HCT116 (cell line): Measurements from ENCODE around the gene WASF2. TPM values are rescaled to one million over a fixed set of nuclear protein-coding genes. Genes with fewer than 3 reads are reported as not detected.

Experiments
- ATAC-seq: fragments of 200-7000 bp; cut with Tn5 transposase; 2 replicates; pipeline ENCODE4 v1.9.1; 2020; ENCODE audit warnings: mild to moderate bottlenecking, moderate library complexity
- BruUV-seq: library from RNA; stranded (reverse); fragments of 400-500 nt; replicated peaks from 2 replicates; lab custom pipeline; 2021; lab: Mats Ljungman, UMichigan
- CTCF ChIA-PET: fragments of 300-600 bp; sonication (Branson Sonifier 250); formaldehyde crosslinking; loops from one replicate; lab custom pipeline; 2021; ENCODE audit warnings: antibody characterized with exemption; lab: Charles Lee
- POLR2A ChIA-PET: fragments of 300-600, 350-600 bp; sonication (Branson Sonifier 250); formaldehyde crosslinking; loops from one replicate; lab custom pipeline; 2021; ENCODE audit warnings: antibody characterized with exemption; lab: Charles Lee
- RAD21 ChIA-PET, 2 experiments: fragments of 300-600 bp; sonication (Branson Sonifier 250); formaldehyde crosslinking; loops; one replicate each; lab custom pipeline; 2023; ENCODE audit warnings: low total read pairs in 2 of 2; ENCODE audit not compliant: uncharacterized antibody in 2 of 2, unreplicated experiment in 2 of 2, low non-redundant PET in 1 of 2; lab: Charles Lee
- DNase-seq: peaks from one replicate; pipeline ENCODE4 v3.0.0-alpha.2; 2010; ENCODE audit warnings: low read depth, low spot score
- H2AFZ ChIP-seq: fragments of 200-600 bp; shearing (Covaris generic), sonication (generic); 2 replicates; pipeline ENCODE4 v1.6.1; 2017; ENCODE audit warnings: low read depth, mixed run types, mixed read lengths, antibody characterized with exemption, low read length; ENCODE audit not compliant: poor library complexity, severe bottlenecking
- H3K27ac ChIP-seq: 2 replicates; pipeline ENCODE4 v1.5.1; 2012; ENCODE audit warnings: low read depth, low read length
- H3K27me3 ChIP-seq: fragments of 200-600 bp; sonication (generic); 2 replicates; pipeline ENCODE4 v1.6.1; 2016; ENCODE audit warnings: mixed run types, low read length, mixed read lengths; ENCODE audit not compliant: insufficient read depth
- H3K36me3 ChIP-seq, 2 experiments: fragments of 200-500 bp in 1 of 2; fragments of 200-600 bp in 1 of 2; sonication (Bioruptor generic) in 1 of 2; sonication (generic) in 1 of 2; 2 replicates each; pipeline versions ENCODE4 v1.5.1 to v1.6.1; 2014 to 2016; ENCODE audit warnings: low read length in 2 of 2, inconsistent platforms in 1 of 2, mixed read lengths in 1 of 2, mixed run types in 1 of 2; ENCODE audit not compliant: insufficient read depth in 2 of 2, control insufficient read depth in 1 of 2
- H3K4me1 ChIP-seq, 2 experiments: fragments of 200-600 bp in 1 of 2; sonication (generic) in 1 of 2; 2 replicates each; pipeline versions ENCODE4 v1.5.1 to v1.6.1; 2012 to 2017; ENCODE audit warnings: low read length in 2 of 2, inconsistent platforms in 1 of 2, mild to moderate bottlenecking in 1 of 2, mixed read lengths in 1 of 2, mixed run types in 1 of 2, moderate library complexity in 1 of 2; ENCODE audit not compliant: insufficient read depth in 2 of 2, control insufficient read depth in 1 of 2
- H3K4me2 ChIP-seq: fragments of 200-600 bp; sonication (generic); 2 replicates; pipeline ENCODE4 v1.6.1; 2017; ENCODE audit warnings: mixed run types, low read length, mixed read lengths
- H3K4me3 ChIP-seq, 2 experiments: fragments of 200-600 bp in 1 of 2; sonication (generic) in 1 of 2; replicated peaks in 1 of 2; 2 replicates each; pipeline ENCODE4 v1.5.1; 2011 to 2016; ENCODE audit warnings: low read length in 2 of 2, control low read depth in 1 of 2, low read depth in 1 of 2, mild to moderate bottlenecking in 1 of 2, mixed read lengths in 1 of 2, mixed run types in 1 of 2
- H3K79me2 ChIP-seq: fragments of 200-600 bp; sonication (generic); 2 replicates; pipeline ENCODE4 v1.6.1; 2017; ENCODE audit warnings: mild to moderate bottlenecking, mixed run types, low read length, moderate library complexity, mixed read lengths; ENCODE audit not compliant: insufficient read depth
- H3K9ac ChIP-seq: fragments of 200-600 bp; sonication (generic); 2 replicates; pipeline ENCODE4 v1.6.1; 2016; ENCODE audit warnings: low read length, mixed read lengths
- H3K9me2 ChIP-seq: fragments of 200-600 bp; sonication (generic), shearing (Covaris generic); 2 replicates; pipeline ENCODE4 v1.6.1; 2017; ENCODE audit warnings: mixed run types, mild to moderate bottlenecking, moderate library complexity; ENCODE audit not compliant: insufficient read depth
- H3K9me3 ChIP-seq, 2 experiments: fragments of 200-500 bp in 1 of 2; fragments of 200-600 bp in 1 of 2; sonication (Bioruptor generic) in 1 of 2; sonication (generic) in 1 of 2; 2 replicates each; pipeline ENCODE4 v1.6.1; 2014 to 2017; ENCODE audit warnings: low read length in 2 of 2, mixed read lengths in 2 of 2, inconsistent platforms in 1 of 2, low read depth in 1 of 2, mild to moderate bottlenecking in 1 of 2, mixed run types in 1 of 2, moderate library complexity in 1 of 2; ENCODE audit not compliant: control insufficient read depth in 1 of 2, insufficient read depth in 1 of 2
- H4K20me1 ChIP-seq: fragments of 200-600 bp; sonication (generic), shearing (Covaris generic); 2 replicates; pipeline ENCODE4 v1.6.1; 2017; ENCODE audit warnings: mixed run types, mild to moderate bottlenecking, moderate library complexity; ENCODE audit not compliant: insufficient read depth
- ATF3 ChIP-seq: IDR thresholded peaks from 2 replicates; pipeline ENCODE4 v1.6.1; 2012
- CBX3 ChIP-seq: IDR thresholded peaks from 2 replicates; pipeline ENCODE4 v1.6.1; 2012; ENCODE audit warnings: low read depth
- EGR1 ChIP-seq: IDR thresholded peaks from 2 replicates; pipeline ENCODE4 v1.6.1; 2012; ENCODE audit warnings: low read depth
- EZH2 ChIP-seq: fragments of 200-600 bp; sonication (generic); IDR thresholded peaks from 2 replicates; pipeline ENCODE4 v1.6.1; 2017; ENCODE audit warnings: antibody characterized with exemption, mixed run types
- EZH2phosphoT487 ChIP-seq: fragments of 200-600 bp; IDR thresholded peaks from 2 replicates; pipeline ENCODE4 v1.6.1; 2018; ENCODE audit warnings: antibody characterized with exemption, borderline replicate concordance
- JUND ChIP-seq: IDR thresholded peaks from 2 replicates; pipeline ENCODE4 v1.6.1; 2012
- POLR2A ChIP-seq: IDR thresholded peaks from 2 replicates; pipeline ENCODE4 v1.7.0; 2011; ENCODE audit warnings: borderline replicate concordance; ENCODE audit not compliant: insufficient read depth, insufficient read length; ENCODE audit errors: extremely low read depth
- POLR2AphosphoS5 ChIP-seq: IDR thresholded peaks from 2 replicates; pipeline ENCODE4 v1.6.1; 2011; ENCODE audit warnings: mild to moderate bottlenecking, low read depth, low read length, moderate library complexity
- RAD21 ChIP-seq: IDR thresholded peaks from 2 replicates; pipeline ENCODE4 v1.6.1; 2012; ENCODE audit warnings: low read depth, mild to moderate bottlenecking
- SIN3A ChIP-seq: IDR thresholded peaks from 2 replicates; pipeline ENCODE4 v1.6.1; 2012; ENCODE audit warnings: low read depth
- SRF ChIP-seq: IDR thresholded peaks from 2 replicates; pipeline ENCODE4 v1.6.1; 2012; ENCODE audit warnings: low read depth
- TCF7L2 ChIP-seq: IDR thresholded peaks from 2 replicates; pipeline ENCODE4 v1.7.0; 2011; ENCODE audit warnings: borderline replicate concordance, inconsistent platforms; ENCODE audit not compliant: insufficient read depth, insufficient read length; ENCODE audit errors: extremely low read depth
- YY1 ChIP-seq: IDR thresholded peaks from 2 replicates; pipeline ENCODE4 v1.6.1; 2011; ENCODE audit warnings: low read length, low read depth, moderate library complexity, mild to moderate bottlenecking; ENCODE audit not compliant: insufficient replicate concordance; ENCODE audit errors: extremely low read depth
- ZBTB33 ChIP-seq: IDR thresholded peaks from 2 replicates; pipeline ENCODE4 v1.6.1; 2011; ENCODE audit warnings: mild to moderate bottlenecking, low read length, moderate library complexity; ENCODE audit not compliant: insufficient replicate concordance; ENCODE audit errors: extremely low read depth
- intact Hi-C: fragments of 100-400 bp; cut with micrococcal nuclease; formaldehyde crosslinking; loops from 2 replicates; pipeline ENCODE4 v1.10.0; 2022
- total RNA-seq: library from RNA; stranded (reverse); gene quantifications from one replicate; pipeline ENCODE4 v1.2.1, GENCODE V29; 2021; ENCODE audit not compliant: unreplicated experiment
- TF ChIP-seq, protein P1 (sequence below), 3 experiments: fragments of 200-600 bp in 1 of 3; sonication (generic) in 1 of 3; IDR thresholded peaks in 2 of 3; conservative IDR thresholded peaks in 1 of 3; 2 replicates each; pipeline ENCODE4 v1.5.1; 2012 to 2017; ENCODE audit warnings: low read depth in 2 of 3, low read length in 2 of 3, antibody characterized with exemption in 1 of 3, borderline replicate concordance in 1 of 3, control low read depth in 1 of 3, mild to moderate bottlenecking in 1 of 3, mixed read lengths in 1 of 3, mixed run types in 1 of 3, moderate library complexity in 1 of 3; ENCODE audit not compliant: insufficient read depth in 1 of 3
- TF ChIP-seq, protein P2 (sequence below): IDR thresholded peaks from 2 replicates; pipeline ENCODE4 v1.6.1; 2012

WASF2 gene
- total RNA-seq, 1 experiment from 2014 or later: 111 TPM

DNA sequence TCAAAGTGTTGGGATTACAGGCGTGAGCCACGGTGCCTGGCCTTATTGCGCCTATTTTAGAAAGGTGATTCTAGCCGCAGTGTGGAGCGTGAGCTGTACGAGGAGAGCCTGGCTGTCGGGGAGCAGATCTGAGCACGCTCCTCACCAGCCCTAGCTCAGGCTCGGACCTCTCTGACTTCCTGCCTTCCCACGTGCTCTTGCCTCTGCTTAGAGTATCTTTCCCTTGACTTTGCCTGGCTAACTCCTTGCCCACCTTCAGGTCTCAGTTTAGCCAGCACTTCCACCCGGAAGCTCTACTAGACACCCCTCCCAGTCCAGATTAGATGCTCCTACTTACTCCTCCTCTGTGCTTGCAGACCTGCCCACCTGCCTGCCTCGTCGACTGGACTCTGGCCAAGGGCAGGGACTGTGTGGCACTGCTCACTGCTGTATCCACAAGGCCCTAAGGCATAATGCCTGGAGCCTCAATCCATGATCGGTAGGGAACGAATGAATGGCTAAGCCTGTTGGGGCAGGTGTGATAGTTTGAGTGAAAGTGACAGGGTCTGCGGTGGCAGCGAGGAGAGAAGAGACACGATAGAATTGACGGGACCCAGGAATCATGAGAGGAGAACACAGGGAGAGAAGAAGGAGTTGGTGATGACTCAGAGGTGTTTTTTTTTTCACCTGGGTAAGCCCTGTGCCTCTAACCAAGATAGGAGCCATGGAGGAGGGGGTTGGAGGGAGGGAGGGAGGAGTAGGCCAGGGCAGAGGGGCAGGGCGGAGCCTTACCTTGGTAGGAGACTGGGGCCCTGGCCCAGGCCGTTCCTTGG is 28.1 kb upstream of the WASF2 start:
- intact Hi-C loops: no loop called here
- H3K4me1 ChIP-seq: peaks cover 18 to 39% of the 10 kb centered on the region in 2 experiments
- no peaks in the 10 kb centered on the region for H3K9me2 ChIP-seq
- 0 out of 2 replicates have a peak overlapping the region, but pooled peaks have one; percentile 8 for H3K9ac ChIP-seq
- peak; percentile 74 for ATAC-seq
- no peak for DNase-seq
- no peak overlapping the region for H2AFZ ChIP-seq
- no peaks in the 10 kb centered on the region for H3K9me3 ChIP-seq
- no peaks in the 10 kb centered on the region for H3K79me2 ChIP-seq
- TF ChIP-seq ZBTB33 (no peak), POLR2AphosphoS5 (no peak), CBX3 (no peak), POLR2A (no peak), RAD21 (no peak), TCF7L2 (no peak), YY1 (no peak), EZH2 (no peak), SIN3A (no peak), EGR1 (no peak), ATF3 (no peak), SRF (no peak), EZH2phosphoT487 (no peak), JUND (no peak)
- TF ChIP-seq, protein P1, sequence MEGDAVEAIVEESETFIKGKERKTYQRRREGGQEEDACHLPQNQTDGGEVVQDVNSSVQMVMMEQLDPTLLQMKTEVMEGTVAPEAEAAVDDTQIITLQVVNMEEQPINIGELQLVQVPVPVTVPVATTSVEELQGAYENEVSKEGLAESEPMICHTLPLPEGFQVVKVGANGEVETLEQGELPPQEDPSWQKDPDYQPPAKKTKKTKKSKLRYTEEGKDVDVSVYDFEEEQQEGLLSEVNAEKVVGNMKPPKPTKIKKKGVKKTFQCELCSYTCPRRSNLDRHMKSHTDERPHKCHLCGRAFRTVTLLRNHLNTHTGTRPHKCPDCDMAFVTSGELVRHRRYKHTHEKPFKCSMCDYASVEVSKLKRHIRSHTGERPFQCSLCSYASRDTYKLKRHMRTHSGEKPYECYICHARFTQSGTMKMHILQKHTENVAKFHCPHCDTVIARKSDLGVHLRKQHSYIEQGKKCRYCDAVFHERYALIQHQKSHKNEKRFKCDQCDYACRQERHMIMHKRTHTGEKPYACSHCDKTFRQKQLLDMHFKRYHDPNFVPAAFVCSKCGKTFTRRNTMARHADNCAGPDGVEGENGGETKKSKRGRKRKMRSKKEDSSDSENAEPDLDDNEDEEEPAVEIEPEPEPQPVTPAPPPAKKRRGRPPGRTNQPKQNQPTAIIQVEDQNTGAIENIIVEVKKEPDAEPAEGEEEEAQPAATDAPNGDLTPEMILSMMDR (IDR thresholded peaks at IDR 0.05 in 2 of 3, conservative IDR thresholded peaks at IDR 0.05 in 1 of 3; ENCODE audit: borderline replicate concordance in 1 of 3, insufficient read depth in 1 of 3, low read depth in 2 of 3, low read length in 2 of 3): no peak
- TF ChIP-seq, protein P2, sequence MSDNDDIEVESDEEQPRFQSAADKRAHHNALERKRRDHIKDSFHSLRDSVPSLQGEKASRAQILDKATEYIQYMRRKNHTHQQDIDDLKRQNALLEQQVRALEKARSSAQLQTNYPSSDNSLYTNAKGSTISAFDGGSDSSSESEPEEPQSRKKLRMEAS: no peak
- H3K27ac ChIP-seq: peak overlapping the region; percentile 18; the same call in 1 of the 2 replicates
- no peak overlapping the region for H3K4me3 ChIP-seq
- ChIA-PET POLR2A (no interaction called here), RAD21 (no interaction called here), CTCF (interaction anchor here (1.1 kb wide), 1 partner anchor 39 kb away, joined by 4 read pairs; no protein-coding TSS in a partner anchor)
- no peaks in the 10 kb centered on the region for H3K27me3 ChIP-seq
- peak overlapping the region; percentile 54 for H3K4me2 ChIP-seq
- BruUV-seq: no TSS peak
- no peaks in the 10 kb centered on the region for H3K36me3 ChIP-seq
- no peaks in the 10 kb centered on the region for H4K20me1 ChIP-seq
